ENCODE measurements around the gene DDX60.
"Not testable (repeated sequence)": the region's sequence is repeated elsewhere in the genome, so short reads cannot be mapped to it uniquely, and the experiment has no call there.

Gene DDX60

DNA sequence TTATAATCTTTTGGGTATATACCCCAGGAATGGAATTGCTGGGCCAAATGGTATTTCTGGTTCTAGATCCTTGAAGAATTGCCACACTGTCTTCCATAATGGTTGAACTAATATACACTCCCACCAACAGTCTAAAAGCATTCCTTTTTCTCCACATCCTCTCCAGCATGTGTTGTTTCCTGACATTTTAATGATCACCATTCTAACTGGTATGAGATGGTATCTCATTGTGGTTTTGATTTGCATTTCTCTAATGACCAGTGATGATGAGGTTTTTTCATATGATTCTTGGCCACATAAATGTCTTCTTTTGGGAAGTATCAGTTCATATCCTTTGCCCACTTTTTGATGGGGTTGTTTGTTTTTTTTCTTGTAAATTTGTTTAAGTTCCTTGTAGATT, 105.0 kb downstream of the DDX60 start:
- DNase-seq, result not testable (repeated sequence)

- no peak for DNase-seq
Measured at GRCh38 chr4:168212656-168213055, 105.9 kb downstream of the DDX60 start.

DNA sequence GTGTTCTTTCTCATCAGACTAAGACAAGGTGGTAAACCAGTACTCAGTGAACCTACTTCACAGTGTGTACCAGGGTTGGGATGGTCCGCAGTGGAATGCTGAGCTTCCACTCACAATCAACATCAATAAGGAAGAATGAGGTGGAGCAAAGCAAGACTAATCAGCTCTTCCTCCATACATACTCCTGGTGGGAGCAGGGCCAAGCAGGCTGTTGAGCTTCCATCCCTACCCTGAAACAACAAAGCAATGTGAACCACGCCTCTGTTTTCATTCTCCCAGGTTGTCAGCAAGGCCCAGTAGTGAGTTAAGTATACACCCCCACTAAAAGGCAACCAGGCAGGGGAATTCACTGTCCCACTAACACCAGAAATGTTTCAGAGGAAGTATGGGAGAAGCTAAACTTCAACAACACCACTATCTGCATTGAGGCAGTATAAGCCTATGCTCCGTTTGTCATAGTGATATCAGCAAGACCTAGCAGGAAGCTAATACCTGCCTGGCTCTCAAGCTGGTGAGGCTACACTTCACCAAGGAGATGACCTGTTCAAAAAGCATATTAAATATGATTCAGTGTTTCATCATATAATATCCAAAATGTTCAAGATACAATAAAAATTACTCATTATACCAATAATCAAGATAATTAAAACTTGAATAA, 109.5 kb downstream of the DDX60 start:
- DNase-seq, result no peak

DNA sequence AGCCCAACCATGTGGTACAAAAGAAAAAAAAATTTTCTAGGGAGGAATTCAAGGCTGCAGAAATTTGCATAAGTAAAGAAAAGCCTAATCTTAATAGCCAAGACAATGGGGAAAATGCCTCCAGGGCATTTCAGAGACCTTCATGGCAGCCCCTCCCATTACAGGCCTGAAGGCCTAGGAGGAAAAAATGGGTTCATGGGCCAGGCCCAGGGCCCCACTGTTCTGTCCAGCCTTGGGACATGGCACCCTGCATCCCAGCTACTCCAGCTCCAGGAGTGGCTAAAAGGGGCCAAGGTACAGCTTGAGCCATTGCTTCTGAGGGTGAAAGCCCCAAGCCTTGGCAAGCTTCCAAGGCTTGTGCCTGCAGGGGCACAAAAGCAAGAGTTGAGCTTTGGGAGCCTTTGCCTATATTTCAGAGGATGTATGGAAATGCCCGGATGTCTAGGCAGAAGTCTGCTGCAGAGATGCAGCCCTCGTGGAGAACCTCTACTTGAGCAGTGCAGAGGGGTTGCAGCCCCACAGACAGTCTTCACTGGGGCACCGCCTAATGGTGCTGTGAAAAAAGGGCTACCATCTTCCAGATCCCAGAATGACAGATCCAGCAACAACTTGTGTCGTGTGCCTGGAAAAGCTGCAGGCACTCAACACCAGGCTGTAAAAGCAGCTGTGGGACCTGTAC, 115.2 kb downstream of the DDX60 start:
- no peak for DNase-seq

DNA sequence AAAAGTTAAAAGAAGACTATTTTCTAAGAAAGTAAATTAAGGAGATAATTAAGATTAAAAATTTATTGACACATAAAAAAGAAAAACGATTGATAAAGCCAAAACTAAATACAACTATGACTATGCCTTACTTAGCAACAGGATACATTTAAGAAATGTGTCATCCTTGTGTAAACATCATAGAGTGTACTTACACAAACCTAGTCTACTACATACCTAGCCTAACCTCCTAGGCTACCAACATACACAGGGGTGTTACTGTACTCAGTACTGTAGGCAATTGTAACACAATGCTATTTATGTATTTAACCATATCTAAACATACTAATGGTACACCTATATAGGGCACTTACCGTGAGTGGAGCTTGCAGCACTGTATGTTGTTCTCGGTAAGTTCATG, 117.9 kb downstream of the DDX60 start:
- DNase-seq, result no peak

DNA sequence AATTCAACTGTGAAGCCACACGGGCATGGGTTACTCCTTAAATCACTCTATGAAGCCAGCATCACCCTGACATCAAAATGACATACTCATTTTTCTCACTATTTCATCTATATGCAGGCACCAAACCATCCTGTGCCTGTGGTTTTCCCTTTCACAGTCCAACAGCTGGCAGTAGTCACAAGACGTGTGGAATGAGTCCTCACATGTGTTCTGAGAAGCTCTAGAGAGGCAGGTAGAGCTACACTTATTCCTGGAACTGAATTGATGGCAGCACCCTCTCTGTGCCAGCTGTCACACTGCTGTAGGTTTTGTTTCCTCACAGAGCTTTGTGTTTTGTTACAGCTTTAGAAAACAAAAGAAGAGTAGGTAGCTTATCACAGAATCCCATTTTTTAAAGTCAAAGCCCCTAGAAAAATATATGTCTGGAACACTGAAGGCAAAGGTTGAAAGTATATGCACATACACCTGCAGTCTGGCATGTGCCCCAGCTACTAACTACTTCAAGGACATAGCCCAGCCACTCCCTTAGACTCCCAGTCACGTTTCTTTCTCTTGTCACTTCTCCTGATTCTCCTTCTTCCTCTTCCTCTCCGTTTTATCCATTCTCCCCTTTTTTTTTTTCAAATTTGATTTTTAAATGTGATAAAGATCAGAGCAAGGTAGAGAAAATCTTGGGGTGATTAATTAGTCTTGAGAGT, 119.1 kb downstream of the DDX60 start:
- DNase-seq, result no peak

GRCh38 chr4:168197926-168198325, 120.6 kb downstream of the DDX60 start:
- DNase-seq, result no peak

DNA sequence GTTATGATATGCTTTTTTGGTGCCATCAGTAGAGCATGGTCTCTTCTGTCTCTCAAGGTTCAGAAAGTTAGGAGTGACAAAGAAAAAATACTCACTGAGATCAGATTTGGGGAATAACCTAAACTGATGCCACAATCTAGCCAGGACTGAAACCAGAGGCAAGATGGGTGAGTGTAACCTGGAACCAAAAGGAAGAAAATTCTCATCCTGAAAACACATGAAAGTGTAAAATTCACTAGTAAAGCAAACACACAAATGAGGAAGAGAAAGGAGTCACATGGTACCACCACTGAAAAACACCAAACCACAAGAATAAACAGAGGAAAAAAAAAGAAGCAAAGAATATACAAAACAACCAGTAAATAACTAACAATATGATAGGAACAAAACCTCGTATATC, 129.8 kb downstream of the DDX60 start:
- DNase-seq, result no peak

- no peak for DNase-seq
Measured at GRCh38 chr4:168183717-168184571, 134.6 kb downstream of the DDX60 start.

- no peak for DNase-seq
Measured at GRCh38 chr4:168177546-168178149, 140.9 kb downstream of the DDX60 start.

DNA sequence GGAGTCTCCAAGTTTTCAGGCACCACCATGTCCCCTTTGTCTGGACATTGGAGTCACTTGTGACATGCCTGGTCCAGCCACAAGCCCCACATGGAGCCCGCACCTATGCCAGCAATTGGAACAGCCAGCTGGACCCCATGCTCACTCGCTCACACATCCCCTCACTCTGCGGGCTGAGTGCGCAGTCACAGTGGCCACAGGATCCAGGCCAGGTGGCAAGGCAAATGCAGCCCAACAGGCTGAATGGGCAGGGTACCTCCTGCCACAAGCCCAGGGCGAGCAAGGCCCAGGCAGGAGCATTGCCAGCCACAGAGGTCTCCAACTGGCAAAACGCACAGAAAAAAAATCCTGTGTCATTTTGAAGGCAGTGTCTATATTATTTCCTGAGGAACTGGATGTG, 144.2 kb downstream of the DDX60 start:
- DNase-seq, result no peak

GRCh38 chr4:168167714-168168284, 150.8 kb downstream of the DDX60 start:
- DNase-seq, result no peak

Data from nucleus accumbens (tissue), 56 donors.